NCI-H146 (cell line): ENCODE results near the gene BCR.
"Not testable (repeated sequence)": the region's sequence is repeated elsewhere in the genome, so short reads cannot be mapped to it uniquely, and the experiment has no call there.

Experiments
- DNase-seq: peaks from one replicate; lab custom pipeline; 2025; lab: John Stamatoyannopoulos, UW

Gene BCR

GRCh38 chr22:23289851-23290724 lies 109.8 kb downstream of the BCR start:
- no peak for DNase-seq

- DNase-seq = no peak
Measured at GRCh38 chr22:23291806-23292452, 111.6 kb downstream of the BCR start.

GRCh38 chr22:23292453-23293350 lies 112.4 kb downstream of the BCR start:
- no peak for DNase-seq

GRCh38 chr22:23293720-23294119 lies 113.4 kb downstream of the BCR start:
- no peak for DNase-seq

GRCh38 chr22:23294221-23294620 lies 113.9 kb downstream of the BCR start:
- no peak for DNase-seq

- no peak for DNase-seq
Measured at GRCh38 chr22:23300476-23300875, 120.2 kb downstream of the BCR start.

GRCh38 chr22:23301591-23301990 lies 121.3 kb downstream of the BCR start:
- DNase-seq = no peak

- no peak for DNase-seq
Measured at GRCh38 chr22:23302171-23303002, 122.1 kb downstream of the BCR start.

- no peak for DNase-seq
Measured at GRCh38 chr22:23305321-23305910, 125.1 kb downstream of the BCR start.

- no peak for DNase-seq
Measured at GRCh38 chr22:23305922-23306374, 125.6 kb downstream of the BCR start.

- no peak for DNase-seq
Measured at GRCh38 chr22:23306438-23306921, 126.2 kb downstream of the BCR start.

- no peak for DNase-seq
Measured at GRCh38 chr22:23306926-23307325, 126.6 kb downstream of the BCR start.

- peak; percentile 5 for DNase-seq
Measured at GRCh38 chr22:23307511-23307910, 127.2 kb downstream of the BCR start.

- DNase-seq = not testable (repeated sequence)
Measured at GRCh38 chr22:23309261-23309660, 129.0 kb downstream of the BCR start.

GRCh38 chr22:23310443-23311097 lies 130.3 kb downstream of the BCR start:
- not testable (repeated sequence) for DNase-seq

- not testable (repeated sequence) for DNase-seq
Measured at GRCh38 chr22:23311635-23312420, 131.5 kb downstream of the BCR start.

- DNase-seq = no peak
Measured at GRCh38 chr22:23313791-23314567, 133.7 kb downstream of the BCR start.

GRCh38 chr22:23315341-23315917 lies 135.1 kb downstream of the BCR start:
- peak; percentile 22 for DNase-seq
